Measurements from ENCODE around the gene EHD2. TPM values are rescaled to one million over a fixed set of nuclear protein-coding genes. Genes with fewer than 3 reads are reported as not detected.
"Not testable (repeated sequence)": the region's sequence is repeated elsewhere in the genome, so short reads cannot be mapped to it uniquely, and the experiment has no call there.

Gene EHD2
- total RNA-seq, 1 donor from 2014 or later = 37.0 TPM

- ATAC-seq = no peak
Observed at GRCh38 chr19:47716270-47716937, 3.2 kb downstream of the EHD2 start.

GRCh38 chr19:47718415-47719046 lies 5.3 kb downstream of the EHD2 start:
- not testable (repeated sequence) for ATAC-seq

GRCh38 chr19:47719047-47719859 lies 6.0 kb downstream of the EHD2 start:
- ATAC-seq = peak; percentile 84

- no peak for ATAC-seq
Observed at GRCh38 chr19:47720669-47721422, 7.6 kb downstream of the EHD2 start.

- peak; percentile 35 for ATAC-seq
Observed at GRCh38 chr19:47723581-47723940, 10.3 kb downstream of the EHD2 start.

GRCh38 chr19:47725759-47726401 lies 12.7 kb downstream of the EHD2 start:
- peak; percentile 81 for ATAC-seq

GRCh38 chr19:47726467-47726866 lies 13.2 kb downstream of the EHD2 start:
- ATAC-seq = no peak

- ATAC-seq = not testable (repeated sequence)
Observed at GRCh38 chr19:47728295-47728694, 15.1 kb downstream of the EHD2 start.

- ATAC-seq = peak; percentile 90
Observed at GRCh38 chr19:47729468-47729798, 16.2 kb downstream of the EHD2 start.

GRCh38 chr19:47729799-47730520 lies 16.7 kb downstream of the EHD2 start:
- ATAC-seq = peak; percentile 80

- ATAC-seq = no peak
Observed at GRCh38 chr19:47730521-47730889, 17.3 kb downstream of the EHD2 start.

GRCh38 chr19:47730910-47731309 lies 17.7 kb downstream of the EHD2 start:
- ATAC-seq = no peak

GRCh38 chr19:47735131-47735530 lies 21.9 kb downstream of the EHD2 start:
- ATAC-seq = no peak

- no peak for ATAC-seq
Observed at GRCh38 chr19:47740866-47741519, 27.8 kb downstream of the EHD2 start.

- ATAC-seq = no peak
Observed at GRCh38 chr19:47741544-47742140, 28.4 kb downstream of the EHD2 start.

GRCh38 chr19:47742634-47743033 lies 29.4 kb downstream of the EHD2 start:
- no peak for ATAC-seq

GRCh38 chr19:47745010-47745901 lies 32.0 kb downstream of the EHD2 start, which contains the start of gene NOP53:
NOP53 (plus strand) TSS chr19:47745546; CDS start chr19:47745560, 14 bp downstream.
- ATAC-seq = peak; percentile 64

GRCh38 chr19:47746129-47746528 lies 32.9 kb downstream of the EHD2 start:
- not testable (repeated sequence) for ATAC-seq

- ATAC-seq = no peak
Observed at GRCh38 chr19:47749326-47749725, 36.1 kb downstream of the EHD2 start.

GRCh38 chr19:47750752-47751151 lies 37.5 kb downstream of the EHD2 start:
- no peak for ATAC-seq
